Activated T-helper 1 cell treated with anti-CD3 and anti-CD28 coated beads, Interleukin-12 subunit alpha, Interleukin-12 subunit beta, Interleukin-2, Interleukin-4 antibody, amounts not matched to agents 30 ng/mL and 10 ng/mL and 1 ng/mL, durations not matched to agents 14 hours and 24 hours and 36 hours (primary cell): Measurements from ENCODE around the gene BOLA3. TPM values are rescaled to one million over a fixed set of nuclear protein-coding genes. Genes with fewer than 3 reads are reported as not detected.
"Not testable (repeated sequence)": the region's sequence is repeated elsewhere in the genome, so short reads cannot be mapped to it uniquely, and the experiment has no call there.

Source experiments
- DNase-seq: peaks from one replicate; pipeline ENCODE4 v3.0.0; 2021; ENCODE audit warnings: low spot score
- H3K27ac Mint-ChIP-seq: one replicate; pipeline ENCODE4 v1.8.0; 2021; ENCODE audit warnings: mild to moderate bottlenecking, mixed read lengths
- H3K27me3 Mint-ChIP-seq: one replicate; pipeline ENCODE4 v1.8.0; 2022; ENCODE audit warnings: mild to moderate bottlenecking, moderate library complexity, mixed read lengths; ENCODE audit not compliant: insufficient read depth
- H3K36me3 Mint-ChIP-seq: one replicate; pipeline ENCODE4 v1.8.0; 2021; ENCODE audit warnings: low read depth, mixed read lengths
- H3K4me1 Mint-ChIP-seq: one replicate; pipeline ENCODE4 v1.8.0; 2021; ENCODE audit warnings: low read depth, mixed read lengths
- H3K4me3 Mint-ChIP-seq: one replicate; pipeline ENCODE4 v1.8.0; 2021; ENCODE audit warnings: mild to moderate bottlenecking, moderate library complexity, mixed read lengths
- H3K9me3 Mint-ChIP-seq: one replicate; pipeline ENCODE4 v1.8.0; 2021; ENCODE audit warnings: mixed read lengths
- intact Hi-C: fragments of 100-400 bp; cut with micrococcal nuclease; formaldehyde crosslinking; loops from one replicate; pipeline ENCODE4 v1.15.1; 2024
- total RNA-seq: library from RNA; stranded (reverse); gene quantifications from 2 replicates; pipeline ENCODE4 v1.2.3, GENCODE V29; 2022

The BOLA3 gene
- total RNA-seq, 1 donor from 2014 or later: 98.2 TPM

DNA sequence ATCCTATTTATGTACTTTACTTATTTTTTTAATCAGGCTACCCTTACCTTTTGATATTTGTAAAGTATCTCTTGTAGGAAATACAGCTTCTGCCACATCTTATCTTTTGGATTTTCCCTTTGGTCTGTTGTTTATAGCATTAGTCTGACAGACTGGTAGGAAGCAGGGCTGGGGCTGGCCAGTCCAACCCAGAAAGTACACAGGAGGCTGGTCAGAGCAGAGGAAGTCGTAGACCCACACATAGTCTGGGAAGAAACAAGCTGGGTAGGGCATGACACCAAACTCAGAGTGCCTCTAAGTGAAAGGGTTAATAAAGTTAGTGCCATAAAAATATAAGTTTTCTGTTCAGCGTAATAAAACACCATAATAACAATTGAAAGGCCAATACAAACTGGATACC is 51.7 kb downstream of the BOLA3 start:
- no peaks in the 10 kb centered on the region for H3K4me1 Mint-ChIP-seq
- H3K4me3 Mint-ChIP-seq: no peak overlapping the region
- no peak for DNase-seq
- intact Hi-C loops: no loop called here
- H3K36me3 Mint-ChIP-seq: peaks cover 19% of the 10 kb centered on the region
- no peak overlapping the region for H3K27ac Mint-ChIP-seq
- no peaks in the 10 kb centered on the region for H3K27me3 Mint-ChIP-seq
- no peaks in the 10 kb centered on the region for H3K9me3 Mint-ChIP-seq

GRCh38 chr2:74095632-74096031 is 52.1 kb downstream of the BOLA3 start:
- Mint-ChIP-seq H3K4me3 (no peak overlapping the region), H3K36me3 (peaks cover 18% of the 10 kb centered on the region), H3K27ac (no peak overlapping the region), H3K4me1 (no peaks in the 10 kb centered on the region), H3K27me3 (no peaks in the 10 kb centered on the region), H3K9me3 (no peaks in the 10 kb centered on the region)
- no peak for DNase-seq
- intact Hi-C loops: no loop called here

GRCh38 chr2:74094291-74094690 is 53.4 kb downstream of the BOLA3 start:
- no peak for DNase-seq
- Mint-ChIP-seq H3K36me3 (peaks cover 10% of the 10 kb centered on the region), H3K9me3 (no peaks in the 10 kb centered on the region), H3K27me3 (no peaks in the 10 kb centered on the region), H3K27ac (no peak overlapping the region), H3K4me3 (no peak overlapping the region), H3K4me1 (no peaks in the 10 kb centered on the region)
- intact Hi-C loops: no loop called here

DNA sequence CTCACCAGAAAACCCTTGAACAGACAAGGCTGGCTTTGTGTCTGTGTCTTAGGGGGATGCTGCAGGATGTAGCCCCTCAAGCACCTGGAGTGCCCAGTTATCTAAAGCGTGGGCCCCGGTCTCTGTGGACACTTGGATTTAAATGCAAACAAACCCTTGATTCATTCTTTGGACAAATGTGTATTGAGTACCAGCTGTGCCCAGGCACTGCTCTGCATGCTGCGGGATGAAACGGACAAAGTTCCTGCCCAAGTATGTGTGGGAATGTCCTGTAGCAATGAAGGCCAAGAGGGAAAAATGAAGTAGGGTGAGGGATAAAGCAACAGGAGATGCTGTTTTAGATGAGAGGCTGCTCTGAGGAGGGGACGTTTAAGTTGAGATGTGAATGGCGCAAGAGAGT is 53.9 kb downstream of the BOLA3 start:
- Mint-ChIP-seq H3K9me3 (no peaks in the 10 kb centered on the region), H3K4me1 (no peaks in the 10 kb centered on the region), H3K27me3 (no peaks in the 10 kb centered on the region), H3K4me3 (no peak overlapping the region), H3K36me3 (peaks cover 13% of the 10 kb centered on the region), H3K27ac (no peak overlapping the region)
- no peak for DNase-seq
- intact Hi-C loops: no loop called here

DNA sequence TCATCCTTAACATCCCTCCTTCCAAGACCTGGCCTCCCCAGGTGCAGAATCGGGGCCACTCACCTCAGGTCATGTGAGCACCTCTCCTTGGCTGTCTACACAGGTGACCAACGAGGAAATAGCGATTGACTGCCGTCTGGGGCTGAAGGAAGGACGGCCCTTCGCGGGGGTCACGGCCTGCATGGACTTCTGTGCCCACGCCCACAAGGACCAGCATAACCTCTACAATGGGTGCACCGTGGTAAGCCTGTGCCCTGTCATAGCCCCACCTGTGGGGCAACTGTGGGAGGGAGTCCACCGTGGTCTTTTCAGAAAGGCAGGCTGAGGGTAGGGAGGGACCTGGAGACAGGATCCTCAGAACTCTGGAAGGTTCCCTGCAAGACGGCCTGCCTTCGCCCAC is 54.3 kb downstream of the BOLA3 start:
- peaks cover 13% of the 10 kb centered on the region for H3K36me3 Mint-ChIP-seq
- H3K9me3 Mint-ChIP-seq: no peaks in the 10 kb centered on the region
- intact Hi-C loops: no loop called here
- H3K27me3 Mint-ChIP-seq: no peaks in the 10 kb centered on the region
- no peaks in the 10 kb centered on the region for H3K4me1 Mint-ChIP-seq
- H3K27ac Mint-ChIP-seq: no peak overlapping the region
- H3K4me3 Mint-ChIP-seq: no peak overlapping the region
- no peak for DNase-seq

GRCh38 chr2:74092275-74092674 is 55.4 kb downstream of the BOLA3 start:
- intact Hi-C loops: no loop called here
- Mint-ChIP-seq H3K9me3 (no peaks in the 10 kb centered on the region), H3K27me3 (no peaks in the 10 kb centered on the region)

GRCh38 chr2:74091391-74091790 is 56.3 kb downstream of the BOLA3 start:
- H3K4me3 Mint-ChIP-seq: no peak overlapping the region
- intact Hi-C loops: no loop called here
- DNase-seq: no peak
- peaks cover 13% of the 10 kb centered on the region for H3K36me3 Mint-ChIP-seq
- no peak overlapping the region for H3K27ac Mint-ChIP-seq
- no peaks in the 10 kb centered on the region for H3K27me3 Mint-ChIP-seq
- no peaks in the 10 kb centered on the region for H3K4me1 Mint-ChIP-seq
- H3K9me3 Mint-ChIP-seq: no peaks in the 10 kb centered on the region

More at GRCh38 chr2:74092275-74092674, 55.4 kb downstream of the BOLA3 start:
- no peak overlapping the region for H3K27ac Mint-ChIP-seq
- no peak overlapping the region for H3K4me3 Mint-ChIP-seq
- peaks cover 13% of the 10 kb centered on the region for H3K36me3 Mint-ChIP-seq
- no peak for DNase-seq
- no peaks in the 10 kb centered on the region for H3K4me1 Mint-ChIP-seq

- no peaks in the 10 kb centered on the region for H3K9me3 Mint-ChIP-seq
- no peaks in the 10 kb centered on the region for H3K4me1 Mint-ChIP-seq
- H3K27me3 Mint-ChIP-seq: no peaks in the 10 kb centered on the region
- H3K4me3 Mint-ChIP-seq: no peak overlapping the region
- intact Hi-C loops: no loop called here
- peaks cover 13% of the 10 kb centered on the region for H3K36me3 Mint-ChIP-seq
- no peak for DNase-seq
- no peak overlapping the region for H3K27ac Mint-ChIP-seq
These were observed 57.6 kb downstream of the BOLA3 start for GRCh38 chr2:74089816-74090745.

GRCh38 chr2:74088676-74089075 is 59.0 kb downstream of the BOLA3 start:
- H3K27me3 Mint-ChIP-seq, intact Hi-C loops, H3K9me3 Mint-ChIP-seq, H3K4me1 Mint-ChIP-seq, DNase-seq, H3K4me3 Mint-ChIP-seq, H3K27ac Mint-ChIP-seq, H3K36me3 Mint-ChIP-seq: not testable (repeated sequence)

- DNase-seq: no peak
- H3K4me3 Mint-ChIP-seq: no peak overlapping the region
- H3K36me3 Mint-ChIP-seq: peaks cover 9% of the 10 kb centered on the region
- no peaks in the 10 kb centered on the region for H3K9me3 Mint-ChIP-seq
- no peaks in the 10 kb centered on the region for H3K4me1 Mint-ChIP-seq
- H3K27ac Mint-ChIP-seq: no peak overlapping the region
- intact Hi-C loops: no loop called here
- no peaks in the 10 kb centered on the region for H3K27me3 Mint-ChIP-seq
These were observed 60.0 kb downstream of the BOLA3 start for GRCh38 chr2:74087696-74088095.

- Mint-ChIP-seq H3K27ac (no peak overlapping the region), H3K4me3 (no peak overlapping the region), H3K9me3 (no peaks in the 10 kb centered on the region), H3K27me3 (no peaks in the 10 kb centered on the region), H3K4me1 (peaks cover 5% of the 10 kb centered on the region), H3K36me3 (peaks cover 11% of the 10 kb centered on the region)
- intact Hi-C loops: no loop called here
- DNase-seq: no peak
These were observed 61.7 kb downstream of the BOLA3 start for GRCh38 chr2:74086021-74086420.
